Stimulated activated CD8-positive, alpha-beta memory T cell treated with anti-CD3 and anti-CD28 coated beads, Interleukin-4, amount 100 ng/mL, for 24 hours (primary cell): ENCODE results near the gene SLC49A3.
"Not testable (repeated sequence)": the region's sequence is repeated elsewhere in the genome, so short reads cannot be mapped to it uniquely, and the experiment has no call there.

Experiments
- DNase-seq: peaks from one replicate; pipeline ENCODE4 v3.0.0-alpha.2; 2020; ENCODE audit warnings: low read depth

SLC49A3 gene

GRCh38 chr4:680928-681645 lies 7.9 kb downstream of the SLC49A3 start:
- peak; percentile 57 for DNase-seq

- DNase-seq, result no peak
Measured at GRCh38 chr4:680551-680927, 8.4 kb downstream of the SLC49A3 start.

GRCh38 chr4:680091-680490 lies 8.9 kb downstream of the SLC49A3 start:
- DNase-seq, result no peak

GRCh38 chr4:679629-680028 lies 9.3 kb downstream of the SLC49A3 start:
- DNase-seq, result no peak

- no peak for DNase-seq
Measured at GRCh38 chr4:679104-679481, 9.9 kb downstream of the SLC49A3 start.

- DNase-seq, result no peak
Measured at GRCh38 chr4:678331-679103, 10.4 kb downstream of the SLC49A3 start.

GRCh38 chr4:677431-678293 lies 11.3 kb downstream of the SLC49A3 start:
- DNase-seq, result no peak

GRCh38 chr4:676871-677235 lies 12.1 kb downstream of the SLC49A3 start:
- DNase-seq, result no peak

GRCh38 chr4:675980-676870 lies 12.7 kb downstream of the SLC49A3 start:
- DNase-seq, result no peak

GRCh38 chr4:675036-675882 lies 13.7 kb downstream of the SLC49A3 start:
- DNase-seq, result no peak

GRCh38 chr4:674172-675035 lies 14.5 kb downstream of the SLC49A3 start, which contains the start of the genes ATP5ME and MYL5:
ATP5ME (minus strand) TSS chr4:674276; CDS start chr4:674247, 29 bp downstream.
MYL5 (plus strand) TSS chr4:674542; CDS start chr4:678027, 3,485 bp downstream.
- DNase-seq, result peak; percentile 97

GRCh38 chr4:673349-674091 lies 15.4 kb downstream of the SLC49A3 start:
- DNase-seq, result no peak

- DNase-seq, result no peak
Measured at GRCh38 chr4:671769-672168, 17.2 kb downstream of the SLC49A3 start.

GRCh38 chr4:669806-670559 lies 19.0 kb downstream of the SLC49A3 start:
- DNase-seq, result not testable (repeated sequence)

GRCh38 chr4:668219-668618 lies 20.7 kb downstream of the SLC49A3 start:
- not testable (repeated sequence) for DNase-seq

- no peak for DNase-seq
Measured at GRCh38 chr4:667545-667925, 21.4 kb downstream of the SLC49A3 start.

- no peak for DNase-seq
Measured at GRCh38 chr4:666822-667544, 22.0 kb downstream of the SLC49A3 start.
